ENCODE results near the gene UCHL1.
"Not testable (repeated sequence)": the region's sequence is repeated elsewhere in the genome, so short reads cannot be mapped to it uniquely, and the experiment has no call there.

Gene UCHL1

DNA sequence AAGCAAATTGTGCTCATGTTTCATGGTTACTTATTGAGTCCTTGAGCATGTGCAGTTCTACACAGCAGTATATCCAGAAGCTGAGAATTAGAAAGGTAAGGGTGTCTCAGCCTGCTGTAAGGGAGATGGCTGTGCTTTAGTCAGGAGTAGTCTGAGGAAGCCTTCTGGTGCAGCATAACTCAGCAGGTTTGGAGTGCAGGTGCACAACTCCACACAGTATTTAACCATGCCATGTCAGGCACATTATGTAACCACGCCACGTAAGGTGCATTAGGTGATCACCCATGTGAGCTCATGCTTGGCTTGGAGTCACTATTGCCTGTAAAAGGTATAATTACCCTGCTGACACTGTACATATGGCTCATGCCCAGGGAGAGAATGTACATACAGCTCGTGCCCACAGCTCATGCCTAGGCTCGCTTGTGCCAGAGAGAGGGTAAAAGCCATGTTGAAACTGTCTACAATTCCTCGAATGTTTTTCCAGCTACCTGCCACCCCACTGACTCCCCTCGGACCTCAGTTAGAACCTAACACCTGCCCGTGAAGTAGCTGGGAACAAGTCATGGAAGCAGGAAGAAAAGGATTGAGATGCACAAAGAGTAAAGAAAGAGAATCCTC, 37.8 kb downstream of the UCHL1 start:
- no peak for DNase-seq

DNA sequence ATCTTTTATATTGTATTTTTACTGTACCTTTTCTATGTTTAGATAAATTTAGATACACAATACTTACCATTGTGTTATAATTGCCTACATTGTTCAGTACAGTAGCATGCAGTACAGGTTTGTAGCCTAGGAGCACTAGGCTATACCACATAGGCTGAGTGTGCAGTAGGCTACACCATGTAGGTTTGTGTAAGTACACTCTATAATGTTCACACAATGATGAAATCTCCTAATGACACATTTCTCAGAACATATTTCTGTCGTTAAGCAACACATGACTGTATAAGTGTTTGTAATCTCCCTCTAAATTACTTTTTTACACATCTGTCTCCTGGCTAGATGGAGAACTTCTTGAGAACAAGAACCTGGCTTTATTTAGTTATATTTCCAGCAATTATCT, 40.3 kb downstream of the UCHL1 start:
- DNase-seq: no peak

DNA sequence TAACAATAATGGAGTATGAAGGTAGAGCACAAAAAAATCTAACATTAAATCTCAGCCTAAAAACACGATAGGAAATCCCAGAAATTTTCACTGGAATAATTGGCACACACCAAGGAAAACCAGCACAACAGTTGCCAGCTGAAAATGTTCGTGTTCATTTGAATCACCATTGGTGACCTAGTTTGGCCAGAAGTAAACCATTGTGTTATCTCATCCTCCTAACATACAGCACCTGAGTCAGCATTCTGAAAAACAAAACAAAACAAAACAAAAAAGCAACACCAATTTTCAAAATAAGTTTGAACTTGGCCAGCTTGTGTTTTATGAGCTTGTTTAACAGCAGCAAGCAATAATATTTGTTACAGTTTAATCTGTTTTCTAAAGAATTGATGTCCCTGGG, 41.1 kb downstream of the UCHL1 start:
- DNase-seq: no peak

GRCh38 chr4:41299486-41299885, 42.8 kb downstream of the UCHL1 start:
- DNase-seq: no peak

GRCh38 chr4:41301137-41301536, 44.4 kb downstream of the UCHL1 start:
- DNase-seq: no peak

- DNase-seq: no peak
Observed at GRCh38 chr4:41303372-41304118, 46.8 kb downstream of the UCHL1 start.

DNA sequence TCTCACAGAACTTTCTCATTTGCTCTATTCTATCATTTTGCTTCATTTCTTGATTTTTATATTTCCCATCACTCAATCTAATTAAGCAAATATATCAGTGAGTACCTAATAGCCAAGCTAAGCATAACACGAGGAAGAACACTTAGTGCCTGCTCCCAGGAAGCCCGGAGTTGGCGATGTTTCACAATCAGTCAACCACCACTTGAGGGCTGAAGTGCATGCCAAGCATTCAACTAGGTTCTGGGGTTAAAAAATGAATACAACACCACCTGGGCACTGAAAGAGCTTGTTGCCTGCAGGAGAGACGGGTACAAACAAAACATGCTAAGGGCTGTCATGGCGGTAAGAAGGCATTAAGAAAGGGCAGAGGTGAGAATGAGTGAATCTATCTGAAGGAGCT, 47.5 kb downstream of the UCHL1 start:
- DNase-seq: no peak

DNA sequence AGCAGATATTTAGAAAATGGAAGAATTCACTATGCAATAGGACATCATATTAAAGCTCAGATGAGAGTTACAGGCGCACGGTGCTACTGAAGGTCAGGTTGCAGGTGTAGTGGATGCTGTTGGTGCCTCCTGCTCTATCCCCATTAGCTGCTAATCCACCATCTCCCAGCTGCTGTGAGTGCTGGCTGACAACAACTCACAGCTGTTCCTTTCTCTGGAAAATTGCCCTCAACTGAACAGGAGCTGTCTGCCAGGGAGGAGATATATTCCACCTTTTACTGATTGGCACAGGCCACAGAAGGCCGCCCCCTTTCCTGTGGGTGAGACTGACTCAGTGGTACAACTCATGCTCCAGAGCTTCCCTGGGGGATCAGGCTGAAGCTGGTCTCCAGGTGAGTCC, 48.7 kb downstream of the UCHL1 start:
- no peak for DNase-seq

DNA sequence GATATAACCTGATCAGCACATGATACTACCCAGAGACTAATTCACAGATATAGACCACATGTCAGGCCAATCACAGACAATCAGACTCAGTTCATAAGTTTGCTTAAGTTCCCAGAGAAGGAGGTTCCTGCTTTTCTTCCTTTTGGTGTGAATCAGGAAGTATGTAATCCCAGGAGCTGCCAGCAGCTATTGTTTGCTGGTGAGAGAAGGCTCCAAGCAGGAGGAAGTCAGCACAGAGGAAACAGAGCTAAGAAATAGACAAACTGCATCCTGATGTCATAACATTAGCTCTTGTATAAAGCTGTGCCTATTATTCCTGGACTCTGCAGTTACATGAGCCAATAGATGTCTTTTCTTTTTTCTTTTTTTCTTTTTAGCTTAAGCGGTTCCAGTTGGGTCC, 50.9 kb downstream of the UCHL1 start:
- DNase-seq: no peak

DNA sequence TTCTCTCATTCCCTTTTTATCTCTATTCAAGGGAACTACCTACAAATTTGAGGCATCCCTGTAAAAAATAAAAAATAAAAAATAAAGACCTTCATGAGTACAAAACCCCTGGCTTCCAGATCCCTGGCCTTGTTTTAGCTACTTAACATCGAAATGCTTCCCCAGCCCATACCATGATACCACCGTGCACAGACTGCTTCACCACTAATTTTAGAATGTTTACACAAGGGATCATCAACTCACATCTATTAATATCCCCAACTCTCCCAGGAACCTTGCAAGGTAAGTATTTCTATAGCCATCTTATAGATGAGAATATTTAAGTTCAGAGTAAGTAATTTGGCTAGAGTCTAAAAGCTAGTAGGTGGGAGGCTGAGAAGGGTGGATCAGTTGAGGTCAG, 51.7 kb downstream of the UCHL1 start:
- DNase-seq: no peak

DNA sequence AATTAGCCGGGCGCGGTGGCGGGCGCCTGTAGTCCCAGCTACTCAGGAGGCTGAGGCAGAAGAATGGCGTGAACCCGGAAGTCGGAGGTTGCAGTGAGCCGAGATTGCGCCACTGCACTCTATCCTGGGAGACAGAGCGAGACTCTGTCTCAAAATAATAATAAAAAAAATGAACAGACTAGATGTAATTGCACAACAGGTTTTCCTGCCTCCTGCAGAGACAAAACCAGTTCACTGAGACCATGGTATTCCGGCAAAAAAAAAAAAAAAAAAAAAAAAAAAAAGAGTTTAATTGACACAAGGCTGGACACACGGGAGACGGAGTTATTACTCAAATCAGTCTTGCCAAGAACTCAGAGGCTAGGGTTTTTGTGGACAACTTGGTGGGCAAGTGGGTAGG, 58.7 kb downstream of the UCHL1 start:
- not testable (repeated sequence) for DNase-seq

DNA sequence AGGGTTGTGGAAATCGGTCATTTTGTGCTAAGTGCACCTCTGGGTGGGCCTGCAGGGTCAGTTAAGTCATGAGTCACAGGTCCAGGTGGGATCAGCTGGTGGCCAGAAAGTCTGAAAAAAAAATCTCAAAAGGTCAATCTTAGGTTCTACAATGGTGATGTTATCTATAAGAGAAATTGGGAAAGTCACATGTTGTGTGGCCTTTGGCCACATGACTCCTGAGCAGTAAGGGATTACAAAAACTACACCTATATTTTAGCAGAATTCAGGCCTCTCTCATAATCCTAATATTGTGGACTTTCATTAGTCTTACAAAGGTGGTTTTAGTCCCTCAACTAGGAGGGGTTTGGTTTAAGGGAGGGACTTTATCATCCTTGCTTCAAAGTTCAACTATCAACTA, 59.1 kb downstream of the UCHL1 start:
- no peak for DNase-seq
